RWPE2 (cell line): Measurements from ENCODE around the gene FRAS1.
A peak's percentile ranks its signal among the peaks of the same experiment; 100 is the strongest.

ENCODE experiments used
- ATAC-seq: fragments of 200-7000 bp; cut with Tn5 transposase; 3 replicates; pipeline ENCODE4 v1.9.1; 2021; ENCODE audit warnings: low read depth
- DNase-seq: peaks from one replicate; pipeline ENCODE4 v3.0.0-alpha.2; 2020; ENCODE audit warnings: low spot score
- H3K27ac ChIP-seq: fragments of 450-650 bp; 2 replicates; pipeline ENCODE4 v1.5.1; 2017; ENCODE audit warnings: mild to moderate bottlenecking; ENCODE audit not compliant: poor library complexity, severe bottlenecking
- H3K27me3 ChIP-seq: fragments of 250-450 bp; sonication (Bioruptor Pico); 2 replicates; pipeline ENCODE4 v1.5.1; 2021; ENCODE audit warnings: mild to moderate bottlenecking, moderate library complexity; ENCODE audit not compliant: insufficient read depth, poor library complexity, severe bottlenecking
- H3K36me3 ChIP-seq: fragments of 250-450 bp; sonication (Bioruptor Pico); 2 replicates; pipeline ENCODE4 v1.5.1; 2020; ENCODE audit warnings: low read depth, mild to moderate bottlenecking, moderate library complexity
- H3K4me1 ChIP-seq: fragments of 250-450 bp; sonication (Bioruptor Pico); 2 replicates; pipeline ENCODE4 v1.5.1; 2021; ENCODE audit warnings: mild to moderate bottlenecking, moderate library complexity; ENCODE audit not compliant: insufficient read depth, poor library complexity, severe bottlenecking
- H3K4me3 ChIP-seq: fragments of 250-450 bp; sonication (Bioruptor Pico); 2 replicates; pipeline ENCODE4 v1.5.1; 2021; ENCODE audit warnings: mild to moderate bottlenecking, moderate library complexity; ENCODE audit not compliant: severe bottlenecking
- H3K9me3 ChIP-seq: fragments of 250-450 bp; sonication (Bioruptor Pico); 2 replicates; pipeline ENCODE4 v1.5.1; 2021; ENCODE audit warnings: mild to moderate bottlenecking, moderate library complexity; ENCODE audit not compliant: severe bottlenecking
- TF ChIP-seq, protein P1 (sequence below): fragments of 450-650 bp; IDR thresholded peaks from one replicate; pipeline ENCODE4 v1.5.1; 2017; ENCODE audit warnings: mild to moderate bottlenecking, moderate library complexity; ENCODE audit not compliant: poor library complexity, severe bottlenecking

FRAS1 gene

DNA sequence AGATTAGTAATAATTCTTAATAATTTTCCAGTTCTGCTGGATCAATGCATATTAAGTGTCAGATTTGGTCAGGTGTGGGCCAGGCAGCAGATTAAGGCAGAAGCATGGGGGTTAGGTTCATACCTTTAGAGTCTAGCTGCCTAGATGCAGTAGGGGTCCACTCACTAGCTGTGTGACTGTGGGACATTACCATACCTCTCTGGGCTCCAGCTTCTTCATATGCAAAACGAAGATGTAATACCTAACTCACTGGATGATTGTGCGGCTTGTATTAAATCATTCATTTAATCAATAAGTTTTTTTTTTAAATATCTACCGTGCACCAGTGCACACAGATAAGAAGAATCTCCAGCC, 495.9 kb downstream of the FRAS1 start:
- H3K4me1 ChIP-seq = peaks cover 44% of the 10 kb centered on the region

GRCh38 chr4:78553529-78554060, 496.5 kb downstream of the FRAS1 start:
- ATAC-seq (no peak), DNase-seq (no peak)
- TF ChIP-seq, protein P1, sequence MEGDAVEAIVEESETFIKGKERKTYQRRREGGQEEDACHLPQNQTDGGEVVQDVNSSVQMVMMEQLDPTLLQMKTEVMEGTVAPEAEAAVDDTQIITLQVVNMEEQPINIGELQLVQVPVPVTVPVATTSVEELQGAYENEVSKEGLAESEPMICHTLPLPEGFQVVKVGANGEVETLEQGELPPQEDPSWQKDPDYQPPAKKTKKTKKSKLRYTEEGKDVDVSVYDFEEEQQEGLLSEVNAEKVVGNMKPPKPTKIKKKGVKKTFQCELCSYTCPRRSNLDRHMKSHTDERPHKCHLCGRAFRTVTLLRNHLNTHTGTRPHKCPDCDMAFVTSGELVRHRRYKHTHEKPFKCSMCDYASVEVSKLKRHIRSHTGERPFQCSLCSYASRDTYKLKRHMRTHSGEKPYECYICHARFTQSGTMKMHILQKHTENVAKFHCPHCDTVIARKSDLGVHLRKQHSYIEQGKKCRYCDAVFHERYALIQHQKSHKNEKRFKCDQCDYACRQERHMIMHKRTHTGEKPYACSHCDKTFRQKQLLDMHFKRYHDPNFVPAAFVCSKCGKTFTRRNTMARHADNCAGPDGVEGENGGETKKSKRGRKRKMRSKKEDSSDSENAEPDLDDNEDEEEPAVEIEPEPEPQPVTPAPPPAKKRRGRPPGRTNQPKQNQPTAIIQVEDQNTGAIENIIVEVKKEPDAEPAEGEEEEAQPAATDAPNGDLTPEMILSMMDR = no peak
- Histone ChIP-seq H3K27me3 (no peaks in the 10 kb centered on the region), H3K4me1 (peaks cover 50% of the 10 kb centered on the region), H3K27ac (peak overlapping the region; percentile 99), H3K9me3 (no peaks in the 10 kb centered on the region), H3K4me3 (no peak overlapping the region), H3K36me3 (peaks cover 61% of the 10 kb centered on the region)

More for the DNA sequence above, 495.9 kb downstream of the FRAS1 start:
- H3K4me3 ChIP-seq = peak overlapping the region; percentile 87
- H3K9me3 ChIP-seq = no peaks in the 10 kb centered on the region
- no peak for DNase-seq
- H3K27me3 ChIP-seq = no peaks in the 10 kb centered on the region
- peaks cover 55% of the 10 kb centered on the region for H3K36me3 ChIP-seq
- TF ChIP-seq, protein P1 = no peak
- peak overlapping the region; percentile 99 for H3K27ac ChIP-seq
- ATAC-seq = no peak

- peaks cover 67% of the 10 kb centered on the region for H3K4me1 ChIP-seq
Measured at GRCh38 chr4:78556665-78557064, 499.5 kb downstream of the FRAS1 start.

GRCh38 chr4:78557841-78558240, 500.7 kb downstream of the FRAS1 start:
- H3K27ac ChIP-seq = peak overlapping the region; percentile 99
- no peak for DNase-seq

More at GRCh38 chr4:78556665-78557064, 499.5 kb downstream of the FRAS1 start:
- DNase-seq = no peak
- Histone ChIP-seq H3K4me3 (no peak overlapping the region), H3K27ac (peak overlapping the region; percentile 99), H3K27me3 (no peaks in the 10 kb centered on the region), H3K36me3 (peaks cover 79% of the 10 kb centered on the region), H3K9me3 (no peaks in the 10 kb centered on the region)
- peak; percentile 33 for ATAC-seq
- TF ChIP-seq, protein P1 = no peak

DNA sequence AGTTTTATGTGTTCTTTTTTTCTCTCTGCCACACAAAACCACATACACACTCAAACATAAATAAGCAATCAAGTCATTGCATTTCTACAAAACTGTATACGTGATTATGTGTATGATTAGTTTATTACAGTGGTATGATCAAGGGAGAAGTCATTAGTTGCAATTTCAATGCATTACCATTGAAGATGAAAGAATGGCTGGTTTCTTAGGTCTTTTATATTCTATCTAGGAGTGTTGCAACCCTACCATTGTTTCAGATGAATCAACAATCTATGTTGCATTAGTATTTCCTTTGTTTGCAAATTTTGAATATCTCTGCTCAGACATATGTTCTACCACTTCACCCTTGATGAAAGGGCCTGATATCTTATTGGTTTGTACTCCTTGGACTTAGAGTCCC, 501.3 kb downstream of the FRAS1 start:
- Histone ChIP-seq H3K9me3 (no peaks in the 10 kb centered on the region), H3K36me3 (peaks cover 86% of the 10 kb centered on the region), H3K27me3 (no peaks in the 10 kb centered on the region), H3K4me3 (no peak overlapping the region), H3K4me1 (peaks cover 66% of the 10 kb centered on the region), H3K27ac (peak overlapping the region; percentile 99)
- ATAC-seq (peak; percentile 22), DNase-seq (no peak)
- TF ChIP-seq, protein P1 = no peak

More at GRCh38 chr4:78557841-78558240, 500.7 kb downstream of the FRAS1 start:
- Histone ChIP-seq H3K9me3 (no peaks in the 10 kb centered on the region), H3K4me1 (peaks cover 71% of the 10 kb centered on the region), H3K36me3 (peaks cover 86% of the 10 kb centered on the region), H3K4me3 (no peak overlapping the region), H3K27me3 (no peaks in the 10 kb centered on the region)
- no peak for ATAC-seq
- TF ChIP-seq, protein P1 = no peak
